Heart right ventricle (tissue), 16 donors: Measurements from ENCODE around the gene CALHM6. TPM values are rescaled to one million over a fixed set of nuclear protein-coding genes. Genes with fewer than 3 reads are reported as not detected.

Source experiments
- ATAC-seq, 8 donors: fragments of 200-7000 bp; cut with Tn5 transposase; one replicate each; pipeline ENCODE4 v1.9.1; 2020; ENCODE audit warnings: mild to moderate bottlenecking in 8 of 8, moderate library complexity in 8 of 8, moderate number of reproducible peaks in 1 of 8
- DNase-seq, 2 donors: peaks; one replicate each; pipeline ENCODE4 v3.0.0-alpha.2; 2020
- H3K27ac ChIP-seq, 10 donors: fragments of 200-600 bp; sonication (generic) in 2 of 10; one replicate each; pipeline versions ENCODE4 v1.5.0 to v1.8.0; 2020 to 2022; ENCODE audit warnings: mild to moderate bottlenecking in 3 of 10
- H3K27me3 ChIP-seq, 7 donors: fragments of 200-600 bp; one replicate each; pipeline ENCODE4 v1.8.0; 2021 to 2022; ENCODE audit warnings: mild to moderate bottlenecking in 2 of 7
- H3K36me3 ChIP-seq, 9 donors: fragments of 200-600 bp; sonication (generic) in 1 of 9; one replicate each; pipeline versions ENCODE4 v1.5.0 to v1.8.0; 2020 to 2022; ENCODE audit warnings: mild to moderate bottlenecking in 2 of 9
- H3K4me1 ChIP-seq, 9 donors: fragments of 200-600 bp; sonication (generic) in 1 of 9; one replicate each; pipeline versions ENCODE4 v1.5.0 to v1.8.0; 2020 to 2022; ENCODE audit warnings: mild to moderate bottlenecking in 4 of 9
- H3K4me3 ChIP-seq, 10 donors: fragments of 200-600 bp; sonication (generic) in 2 of 10; one replicate each; pipeline versions ENCODE4 v1.5.0 to v1.8.0; 2020 to 2022; ENCODE audit warnings: mild to moderate bottlenecking in 7 of 10, moderate library complexity in 2 of 10
- H3K9me3 ChIP-seq, 11 donors: fragments of 200-600 bp in 10 of 11; sonication (generic) in 2 of 11; one replicate each; pipeline versions ENCODE4 v1.5.0 to v1.8.0; 2013 to 2022; ENCODE audit warnings: mild to moderate bottlenecking in 2 of 11, control low read depth in 1 of 11, moderate library complexity in 1 of 11
- WGBS, 2 donors: extraction: QIAGEN DNeasy Blood & Tissue Kit; methylation state at CpG; one replicate each; pipeline ENCODE4 v1.1.7; 2013; ENCODE audit warnings: inconsistent platforms in 1 of 2; 5-methylcytosine and 5-hydroxymethylcytosine counted together
- intact Hi-C, 10 donors: fragments of 100-400 bp; cut with DNase I; formaldehyde crosslinking; loops; one replicate each; pipeline versions ENCODE4 v1.11.1 to v1.14.2; 2022
- polyA plus RNA-seq, 2 donors: library from polyadenylated mRNA; stranded (reverse); fragments of 200-250 nt; gene quantifications; one replicate each; pipeline ENCODE4 v1.2.3, GENCODE V29; 2013
- total RNA-seq, 10 donors: library from RNA; stranded (reverse); fragmentation: NEBNext Ultra II Directional in 3 of 10; extraction: Animal tissue kit (Norgen Biotek cat#: 25700) in 3 of 10; gene quantifications; one replicate each; pipeline versions ENCODE4 v1.2.1 to v1.2.4, GENCODE V29; 2021 to 2023
- TF ChIP-seq, protein P1 (sequence below), 9 donors: fragments of 200-600 bp; sonication (generic) in 2 of 9; IDR thresholded peaks; one replicate each; pipeline versions ENCODE4 v1.5.0 to v1.8.0; 2021 to 2022; ENCODE audit warnings: antibody characterized with exemption in 9 of 9, mild to moderate bottlenecking in 5 of 9, moderate library complexity in 1 of 9
- donor health status: Arrhythmogenic right ventricular cardiomyopathy.
- donor health status: ischemic (EF 13 %, LVEDD 7.1; RV severe dilation, severe dysfunction).
- donor health status: healthy with polysubstance abuse.
- donor health status: DM: no; HTN: yes; CAD: no.
- donor health status: DM: no; HTN: no; CAD: no.
- donor health status: ischemic (EF 25% LVEDD 6.9; RV normal size, moderate dysfunction).
- donor health status: ischemic (EF 25% LVEDD 5.7; RV mildly dilated, moderate dysfunction).
- donor health status: healthy.
- donor health status: DM: yes; HTN: yes; CAD: no.
- donor health status: Ischemic cardiomyopathy.
- donor health status: ischemic (EF 35%, LVEDD 5.7; RV mildly dilated, moderate dysfunction).
- donor health status: nonischemic (EF 11% LVEDD 7.7; RV severe dilation, severe dysfunction).
- donor health status: DM: yes; HTN: yes; CAD: no.
- donor health status: PGD.
- donor health status: ischemic (EF 29% LVEDD 5.4; RV normal size, mild dysfunction).
- donor health status: nonischemic (EF 23%, LVEDD 6.1; RV moderate dilation, normal function).

Gene CALHM6
- total and polyA plus RNA-seq, 12 donors = 0.45 to 40.8 (median 1.5) TPM; not detected in 2

DNA sequence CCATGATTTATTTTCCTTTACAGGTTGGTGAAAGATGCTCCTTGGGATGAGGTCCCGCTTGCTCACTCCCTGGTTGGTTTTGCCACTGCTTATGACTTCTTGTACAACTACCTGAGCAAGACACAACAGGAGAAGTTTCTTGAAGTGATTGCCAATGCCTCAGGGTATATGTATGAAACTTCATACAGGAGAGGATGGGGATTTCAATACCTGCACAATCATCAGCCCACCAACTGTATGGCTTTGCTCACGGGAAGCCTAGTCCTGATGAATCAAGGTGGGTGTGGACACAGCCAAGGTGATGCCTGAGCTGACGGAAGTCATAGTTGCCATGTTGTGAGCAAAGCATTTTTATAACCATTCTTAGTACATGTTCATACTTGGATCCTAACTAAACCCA lies 34.6 kb upstream of the CALHM6 start:
- Histone ChIP-seq H3K36me3 (peaks cover 0 to 50% (median 6%) of the 10 kb centered on the region in 9 donors), H3K27me3 (no peaks in the 10 kb centered on the region), H3K4me1 (peaks cover 0 to 15% (median 2%) of the 10 kb centered on the region in 9 donors), H3K9me3 (no peaks in the 10 kb centered on the region), H3K27ac (no peak overlapping the region), H3K4me3 (no peak overlapping the region)
- 97 to 98% methylated on average over 3 of the region's 3 CpGs for WGBS, 2 donors
- DNase-seq (no peak), ATAC-seq (no peak)
- TF ChIP-seq, protein P1, sequence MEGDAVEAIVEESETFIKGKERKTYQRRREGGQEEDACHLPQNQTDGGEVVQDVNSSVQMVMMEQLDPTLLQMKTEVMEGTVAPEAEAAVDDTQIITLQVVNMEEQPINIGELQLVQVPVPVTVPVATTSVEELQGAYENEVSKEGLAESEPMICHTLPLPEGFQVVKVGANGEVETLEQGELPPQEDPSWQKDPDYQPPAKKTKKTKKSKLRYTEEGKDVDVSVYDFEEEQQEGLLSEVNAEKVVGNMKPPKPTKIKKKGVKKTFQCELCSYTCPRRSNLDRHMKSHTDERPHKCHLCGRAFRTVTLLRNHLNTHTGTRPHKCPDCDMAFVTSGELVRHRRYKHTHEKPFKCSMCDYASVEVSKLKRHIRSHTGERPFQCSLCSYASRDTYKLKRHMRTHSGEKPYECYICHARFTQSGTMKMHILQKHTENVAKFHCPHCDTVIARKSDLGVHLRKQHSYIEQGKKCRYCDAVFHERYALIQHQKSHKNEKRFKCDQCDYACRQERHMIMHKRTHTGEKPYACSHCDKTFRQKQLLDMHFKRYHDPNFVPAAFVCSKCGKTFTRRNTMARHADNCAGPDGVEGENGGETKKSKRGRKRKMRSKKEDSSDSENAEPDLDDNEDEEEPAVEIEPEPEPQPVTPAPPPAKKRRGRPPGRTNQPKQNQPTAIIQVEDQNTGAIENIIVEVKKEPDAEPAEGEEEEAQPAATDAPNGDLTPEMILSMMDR (IDR thresholded peaks at IDR 0.05) = no peak
- intact Hi-C loops = no loop called here

DNA sequence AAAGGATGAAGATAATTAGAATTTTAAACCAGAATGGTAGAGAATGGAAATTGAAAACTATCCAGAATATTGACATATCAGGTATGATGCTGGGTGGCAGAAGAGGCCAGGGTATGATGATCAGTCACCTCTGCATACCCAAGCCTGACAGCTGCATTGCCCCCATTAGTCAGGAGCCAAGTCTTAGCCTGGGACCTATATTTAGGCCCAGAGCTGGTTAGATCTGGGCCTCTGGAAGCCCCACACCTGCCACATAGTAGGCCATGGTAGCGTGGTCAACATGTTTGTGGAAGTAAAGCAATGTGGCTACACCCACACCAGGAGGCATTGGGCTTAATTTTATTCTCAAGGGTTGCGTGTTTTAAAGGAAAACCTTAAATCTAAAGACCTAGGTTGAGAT lies 32.1 kb upstream of the CALHM6 start:
- intact Hi-C loops = no loop called here
- peaks cover 0 to 75% (median 6%) of the 10 kb centered on the region in 9 donors for H3K36me3 ChIP-seq
- no peak for DNase-seq
- H3K27ac ChIP-seq = no peak overlapping the region
- WGBS, 2 donors = 97 to 100% methylated on average over 2 of the region's 2 CpGs
- no peaks in the 10 kb centered on the region for H3K4me1 ChIP-seq
- H3K4me3 ChIP-seq = no peak overlapping the region
- no peaks in the 10 kb centered on the region for H3K9me3 ChIP-seq
- H3K27me3 ChIP-seq = no peaks in the 10 kb centered on the region
- TF ChIP-seq, protein P1 (IDR thresholded peaks at IDR 0.05) = no peak
- no peak for ATAC-seq

DNA sequence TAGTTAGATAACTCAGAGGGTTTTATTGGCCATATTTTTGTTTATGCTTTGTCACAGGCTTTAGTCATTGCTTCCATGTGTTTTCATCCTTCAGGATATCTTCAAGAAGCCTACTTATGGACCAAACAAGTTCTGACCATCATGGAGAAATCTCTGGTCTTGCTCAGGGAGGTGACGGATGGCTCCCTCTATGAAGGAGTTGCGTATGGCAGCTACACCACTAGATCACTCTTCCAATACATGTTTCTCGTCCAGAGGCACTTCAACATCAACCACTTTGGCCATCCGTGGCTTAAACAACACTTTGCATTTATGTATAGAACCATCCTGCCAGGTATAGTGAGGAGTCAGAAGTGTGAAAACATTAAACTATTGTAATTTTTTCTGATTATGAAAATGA lies 30.3 kb upstream of the CALHM6 start:
- ATAC-seq (no peak), DNase-seq (no peak)
- Histone ChIP-seq H3K27me3 (no peaks in the 10 kb centered on the region), H3K4me1 (peaks cover 0 to 5% (median 0%) of the 10 kb centered on the region in 9 donors), H3K27ac (no peak overlapping the region), H3K36me3 (peaks cover 0 to 92% (median 6%) of the 10 kb centered on the region in 9 donors), H3K4me3 (no peak overlapping the region), H3K9me3 (no peaks in the 10 kb centered on the region)
- 84 to 87% methylated on average over 4 of the region's 4 CpGs for WGBS, 2 donors
- intact Hi-C loops = loop anchor here in 1 of 10 donors (10.0 kb wide), 1 partner anchor 126 kb away; no protein-coding TSS in a partner anchor
- TF ChIP-seq, protein P1 (IDR thresholded peaks at IDR 0.05) = no peak

DNA sequence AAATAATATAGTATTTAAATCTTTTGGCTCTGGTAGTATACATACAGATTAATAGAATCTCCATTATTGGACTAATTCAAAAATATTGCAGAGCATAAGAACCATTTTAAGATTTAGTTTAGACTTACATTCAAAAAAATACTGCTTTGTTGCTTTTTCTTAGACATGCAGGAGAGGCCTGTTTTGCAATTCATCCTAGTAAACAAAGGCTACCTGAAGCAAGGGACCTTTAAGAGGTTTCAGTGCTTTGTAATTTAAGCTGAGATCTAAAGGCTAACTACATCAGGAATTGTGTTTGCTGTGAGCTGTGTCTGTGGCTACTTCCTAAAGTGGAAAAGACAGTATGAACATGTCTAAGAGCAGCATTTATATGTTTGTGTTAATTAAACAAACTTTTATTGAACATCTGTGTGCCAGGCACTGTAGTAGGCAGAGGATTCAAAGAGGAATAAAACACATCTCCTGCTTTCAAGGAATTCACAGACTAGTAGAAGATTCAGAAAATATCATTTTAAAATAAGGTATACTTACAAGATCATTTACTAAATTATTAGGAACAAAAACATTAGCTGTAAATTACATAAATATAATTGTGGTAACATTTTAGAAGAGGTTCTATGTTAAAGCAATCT lies 29.1 kb upstream of the CALHM6 start:
- H3K27me3 ChIP-seq = no peaks in the 10 kb centered on the region
- H3K4me1 ChIP-seq = peaks cover 0 to 5% (median 0%) of the 10 kb centered on the region in 9 donors
- no peak overlapping the region for H3K27ac ChIP-seq
- intact Hi-C loops = loop anchor here in 1 of 10 donors (10.0 kb wide), 1 partner anchor 127 kb away; no protein-coding TSS in a partner anchor
- DNase-seq = no peak
- ATAC-seq = no peak
- peaks cover 0 to 94% (median 0%) of the 10 kb centered on the region in 9 donors for H3K36me3 ChIP-seq
- H3K4me3 ChIP-seq = no peak overlapping the region
- no peaks in the 10 kb centered on the region for H3K9me3 ChIP-seq
- TF ChIP-seq, protein P1 (IDR thresholded peaks at IDR 0.05) = no peak
